ENCODE results near the gene QTRT2.

GRCh38 chr3:114122027-114122709 is 65.6 kb downstream of the QTRT2 start:
- TF ChIP-seq, protein P1, sequence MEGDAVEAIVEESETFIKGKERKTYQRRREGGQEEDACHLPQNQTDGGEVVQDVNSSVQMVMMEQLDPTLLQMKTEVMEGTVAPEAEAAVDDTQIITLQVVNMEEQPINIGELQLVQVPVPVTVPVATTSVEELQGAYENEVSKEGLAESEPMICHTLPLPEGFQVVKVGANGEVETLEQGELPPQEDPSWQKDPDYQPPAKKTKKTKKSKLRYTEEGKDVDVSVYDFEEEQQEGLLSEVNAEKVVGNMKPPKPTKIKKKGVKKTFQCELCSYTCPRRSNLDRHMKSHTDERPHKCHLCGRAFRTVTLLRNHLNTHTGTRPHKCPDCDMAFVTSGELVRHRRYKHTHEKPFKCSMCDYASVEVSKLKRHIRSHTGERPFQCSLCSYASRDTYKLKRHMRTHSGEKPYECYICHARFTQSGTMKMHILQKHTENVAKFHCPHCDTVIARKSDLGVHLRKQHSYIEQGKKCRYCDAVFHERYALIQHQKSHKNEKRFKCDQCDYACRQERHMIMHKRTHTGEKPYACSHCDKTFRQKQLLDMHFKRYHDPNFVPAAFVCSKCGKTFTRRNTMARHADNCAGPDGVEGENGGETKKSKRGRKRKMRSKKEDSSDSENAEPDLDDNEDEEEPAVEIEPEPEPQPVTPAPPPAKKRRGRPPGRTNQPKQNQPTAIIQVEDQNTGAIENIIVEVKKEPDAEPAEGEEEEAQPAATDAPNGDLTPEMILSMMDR (IDR thresholded peaks at IDR 0.05) = no peak
- no peak for TF ChIP-seq POLR2AphosphoS5 (IDR thresholded peaks at IDR 0.05; ENCODE audit: low read depth, low read length)
- no peak for TF ChIP-seq SIN3A (IDR thresholded peaks at IDR 0.05; ENCODE audit: borderline replicate concordance, insufficient read depth, low read depth, low read length)
- TF ChIP-seq, protein P2, sequence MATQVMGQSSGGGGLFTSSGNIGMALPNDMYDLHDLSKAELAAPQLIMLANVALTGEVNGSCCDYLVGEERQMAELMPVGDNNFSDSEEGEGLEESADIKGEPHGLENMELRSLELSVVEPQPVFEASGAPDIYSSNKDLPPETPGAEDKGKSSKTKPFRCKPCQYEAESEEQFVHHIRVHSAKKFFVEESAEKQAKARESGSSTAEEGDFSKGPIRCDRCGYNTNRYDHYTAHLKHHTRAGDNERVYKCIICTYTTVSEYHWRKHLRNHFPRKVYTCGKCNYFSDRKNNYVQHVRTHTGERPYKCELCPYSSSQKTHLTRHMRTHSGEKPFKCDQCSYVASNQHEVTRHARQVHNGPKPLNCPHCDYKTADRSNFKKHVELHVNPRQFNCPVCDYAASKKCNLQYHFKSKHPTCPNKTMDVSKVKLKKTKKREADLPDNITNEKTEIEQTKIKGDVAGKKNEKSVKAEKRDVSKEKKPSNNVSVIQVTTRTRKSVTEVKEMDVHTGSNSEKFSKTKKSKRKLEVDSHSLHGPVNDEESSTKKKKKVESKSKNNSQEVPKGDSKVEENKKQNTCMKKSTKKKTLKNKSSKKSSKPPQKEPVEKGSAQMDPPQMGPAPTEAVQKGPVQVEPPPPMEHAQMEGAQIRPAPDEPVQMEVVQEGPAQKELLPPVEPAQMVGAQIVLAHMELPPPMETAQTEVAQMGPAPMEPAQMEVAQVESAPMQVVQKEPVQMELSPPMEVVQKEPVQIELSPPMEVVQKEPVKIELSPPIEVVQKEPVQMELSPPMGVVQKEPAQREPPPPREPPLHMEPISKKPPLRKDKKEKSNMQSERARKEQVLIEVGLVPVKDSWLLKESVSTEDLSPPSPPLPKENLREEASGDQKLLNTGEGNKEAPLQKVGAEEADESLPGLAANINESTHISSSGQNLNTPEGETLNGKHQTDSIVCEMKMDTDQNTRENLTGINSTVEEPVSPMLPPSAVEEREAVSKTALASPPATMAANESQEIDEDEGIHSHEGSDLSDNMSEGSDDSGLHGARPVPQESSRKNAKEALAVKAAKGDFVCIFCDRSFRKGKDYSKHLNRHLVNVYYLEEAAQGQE (IDR thresholded peaks at IDR 0.05; ENCODE audit: insufficient read depth in 1 of 2, low read depth in 2 of 2, low read length in 1 of 2) = no peak
- TF ChIP-seq TCF7L2 (IDR thresholded peaks at IDR 0.05; ENCODE audit: low read depth, low read length) = no peak

Measured in Panc1 (cell line).